Stomach (tissue), 4 donors: ENCODE data around the gene DUSP28.

Experiments
- CTCF ChIP-seq, 7 experiments: fragments of 450-650 bp in 4 of 7; fragments of 200-600 bp in 3 of 7; sonication (generic) in 3 of 7; IDR thresholded peaks; one replicate each; pipeline ENCODE4 v1.5.1; 2016 to 2019; ENCODE audit warnings: antibody characterized with exemption in 7 of 7, control low read depth in 2 of 7, mild to moderate bottlenecking in 1 of 7
- POLR2A ChIP-seq, 4 donors: fragments of 450-650 bp; IDR thresholded peaks; one replicate each; pipeline ENCODE4 v1.6.1; 2016; ENCODE audit warnings: antibody characterized with exemption in 4 of 4, control low read depth in 2 of 4, mild to moderate bottlenecking in 1 of 4, moderate library complexity in 1 of 4
- POLR2AphosphoS5 ChIP-seq, 3 donors: sonication (generic); formaldehyde crosslinking; IDR thresholded peaks; one replicate each; pipeline ENCODE4 v1.6.1; 2016; ENCODE audit warnings: antibody characterized with exemption in 3 of 3

GRCh38 chr2:240594511-240595380 lies 34.6 kb downstream of the DUSP28 start:
- TF ChIP-seq POLR2A (IDR thresholded peaks at IDR 0.05) (no peak), CTCF (IDR thresholded peaks at IDR 0.05) (no peak), POLR2AphosphoS5 (IDR thresholded peaks at IDR 0.05) (no peak)
